Measurements from ENCODE around the gene OGG1.

Gene OGG1

GRCh38 chr3:9745521-9745920 lies 4.2 kb upstream of the OGG1 start:
- CTCF ChIA-PET: no interaction called here
- Histone ChIP-seq H3K9me3 (ENCODE audit: control insufficient read depth, insufficient read depth, low read depth, low read length) (no peaks in the 10 kb centered on the region), H3K27ac (ENCODE audit: extremely low read depth, low read depth, low read length) (no peak overlapping the region), H3K4me3 (ENCODE audit: low read depth, low read length) (no peak overlapping the region), H3K4me1 (ENCODE audit: control insufficient read depth, insufficient read depth, low read length) (0 out of 2 replicates have a peak, but pooled peaks cover 2% of the 10 kb centered on the region), H3K36me3 (ENCODE audit: control insufficient read depth in 2 of 2, insufficient read depth in 1 of 2, low read length in 2 of 2) (peaks cover 10 to 87% of the 10 kb centered on the region in 2 experiments)
- TF ChIP-seq ZNF211 (tag by site-specific recombination; IDR thresholded peaks at IDR 0.05; ENCODE audit: low read depth) (no peak), ZNF341 (tag by site-specific recombination; IDR thresholded peaks at IDR 0.05; ENCODE audit: low read depth) (no peak), ZNF600 (tag by site-specific recombination; IDR thresholded peaks at IDR 0.05) (no peak), OSR2 (tag by site-specific recombination; IDR thresholded peaks at IDR 0.05) (no peak), ZNF404 (tag by site-specific recombination; IDR thresholded peaks at IDR 0.05) (no peak), KLF17 (tag by site-specific recombination; IDR thresholded peaks at IDR 0.05) (no peak), KLF9 (tag by site-specific recombination; IDR thresholded peaks at IDR 0.05; ENCODE audit: low read depth) (no peak), ZNF660 (tag by site-specific recombination; IDR thresholded peaks at IDR 0.05) (no peak), ZNF530 (tag by site-specific recombination; IDR thresholded peaks at IDR 0.05; ENCODE audit: low read depth) (no peak), RBAK (tag by site-specific recombination; IDR thresholded peaks at IDR 0.05) (no peak), ZNF48 (tag by site-specific recombination; IDR thresholded peaks at IDR 0.05) (no peak)
- POLR2A ChIA-PET: interaction anchor here (1.8 kb wide), 1 partner anchor 10 kb away, joined by 5 read pairs; no protein-coding TSS in a partner anchor

GRCh38 chr3:9746330-9746729 lies 3.4 kb upstream of the OGG1 start:
- Histone ChIP-seq H3K36me3 (ENCODE audit: control insufficient read depth in 2 of 2, insufficient read depth in 1 of 2, low read length in 2 of 2) (peaks cover 9 to 84% of the 10 kb centered on the region in 2 experiments), H3K4me3 (ENCODE audit: low read depth, low read length) (no peak overlapping the region), H3K9me3 (ENCODE audit: control insufficient read depth, insufficient read depth, low read depth, low read length) (no peaks in the 10 kb centered on the region), H3K27ac (ENCODE audit: extremely low read depth, low read depth, low read length) (no peak overlapping the region), H3K4me1 (ENCODE audit: control insufficient read depth, insufficient read depth, low read length) (0 out of 2 replicates have a peak, but pooled peaks cover 2% of the 10 kb centered on the region)
- ChIA-PET POLR2A (interaction anchor here (1.8 kb wide), 1 partner anchor 11 kb away, joined by 5 read pairs; no protein-coding TSS in a partner anchor), CTCF (no interaction called here)
- TF ChIP-seq SP2 (tag by site-specific recombination; IDR thresholded peaks at IDR 0.05): 0 out of 2 replicates have a peak, but pooled peaks have one; percentile 17
- TF ChIP-seq ZFP3 (tag by site-specific recombination; IDR thresholded peaks at IDR 0.05; ENCODE audit: low read depth): no peak
- no peak for TF ChIP-seq ZNF518A (tag by site-specific recombination; conservative IDR thresholded peaks at IDR 0.05; ENCODE audit: low read depth)
- no peak for TF ChIP-seq MYNN (tag by site-specific recombination; IDR thresholded peaks at IDR 0.05; ENCODE audit: borderline replicate concordance)
- TF ChIP-seq PRDM10 (tag by site-specific recombination; IDR thresholded peaks at IDR 0.05): peak; percentile 81
- TF ChIP-seq SCRT2 (tag by site-specific recombination; IDR thresholded peaks at IDR 0.05): peak; percentile 97
- TF ChIP-seq SP7 (tag by site-specific recombination; IDR thresholded peaks at IDR 0.05): no peak
- TF ChIP-seq ZNF248 (tag by site-specific recombination; IDR thresholded peaks at IDR 0.05): no peak
- TF ChIP-seq ZNF626 (tag by site-specific recombination; IDR thresholded peaks at IDR 0.05): no peak

Data from HEK293 (cell line).